ENCODE data around the gene SPTBN1. TPM values are rescaled to one million over a fixed set of nuclear protein-coding genes. Genes with fewer than 3 reads are reported as not detected.

The SPTBN1 gene
- polyA plus RNA-seq, 2 donors = 19.7 to 24.1 TPM

GRCh38 chr2:54660752-54661151, 204.6 kb downstream of the SPTBN1 start:
- Histone ChIP-seq H3K9me3 (ENCODE audit: control insufficient read depth in 2 of 2, insufficient read depth in 1 of 2, low read depth in 1 of 2, low read length in 1 of 2) (no peaks in the 10 kb centered on the region), H3K4me3 (ENCODE audit: low read depth in 1 of 2, low read length in 2 of 2) (no peak overlapping the region), H3K27ac (ENCODE audit: low read depth in 2 of 2, low read length in 1 of 2) (no peak overlapping the region), H3K36me3 (ENCODE audit: control insufficient read depth in 2 of 2, insufficient read depth in 2 of 2, low read length in 1 of 2) (peaks cover 9 to 13% of the 10 kb centered on the region in 2 donors), H3K27me3 (ENCODE audit: control insufficient read depth in 1 of 2, insufficient read depth in 2 of 2, low read length in 2 of 2) (no peaks in the 10 kb centered on the region), H3K4me1 (ENCODE audit: control insufficient read depth in 2 of 2, insufficient read depth in 2 of 2, low read length in 1 of 2) (no peaks in the 10 kb centered on the region)
- 85% methylated on average over 12 of the region's 12 CpGs for WGBS, 2 donors

- 91 to 95% methylated on average over 13 of the region's 13 CpGs for WGBS, 2 donors
- Histone ChIP-seq H3K9me3 (ENCODE audit: control insufficient read depth in 2 of 2, insufficient read depth in 1 of 2, low read depth in 1 of 2, low read length in 1 of 2) (no peaks in the 10 kb centered on the region), H3K4me1 (ENCODE audit: control insufficient read depth in 2 of 2, insufficient read depth in 2 of 2, low read length in 1 of 2) (no peaks in the 10 kb centered on the region), H3K36me3 (ENCODE audit: control insufficient read depth in 2 of 2, insufficient read depth in 2 of 2, low read length in 1 of 2) (peaks cover 3 to 18% of the 10 kb centered on the region in 2 donors), H3K27me3 (ENCODE audit: control insufficient read depth in 1 of 2, insufficient read depth in 2 of 2, low read length in 2 of 2) (no peaks in the 10 kb centered on the region), H3K4me3 (ENCODE audit: low read depth in 1 of 2, low read length in 2 of 2) (no peak overlapping the region), H3K27ac (ENCODE audit: low read depth in 2 of 2, low read length in 1 of 2) (no peak overlapping the region)
Observed at GRCh38 chr2:54663424-54664030, 207.4 kb downstream of the SPTBN1 start.

DNA sequence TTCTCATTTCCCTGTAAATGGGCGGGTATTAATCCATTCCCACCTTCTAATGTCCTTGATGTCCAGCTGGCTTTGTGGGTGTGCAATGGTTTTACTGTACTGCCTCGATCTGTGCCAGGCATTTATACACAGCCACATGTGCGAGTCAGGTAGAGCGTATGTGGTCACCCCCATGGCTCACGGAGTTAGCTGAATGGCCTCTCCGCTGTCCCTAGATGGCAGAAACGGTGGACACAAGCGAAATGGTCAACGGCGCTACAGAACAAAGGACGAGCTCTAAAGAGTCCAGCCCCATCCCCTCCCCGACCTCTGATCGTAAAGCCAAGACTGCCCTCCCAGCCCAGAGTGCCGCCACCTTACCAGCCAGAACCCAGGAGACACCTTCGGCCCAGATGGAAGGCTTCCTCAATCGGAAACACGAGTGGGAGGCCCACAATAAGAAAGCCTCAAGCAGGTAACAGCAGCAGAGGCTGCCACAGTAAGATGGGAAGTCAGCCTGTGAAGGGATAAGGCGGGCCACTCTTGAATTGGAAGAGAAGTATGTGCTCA, 208.2 kb downstream of the SPTBN1 start:
- 95% methylated on average over 18 of the region's 18 CpGs for WGBS, 2 donors
- H3K36me3 ChIP-seq (ENCODE audit: control insufficient read depth in 2 of 2, insufficient read depth in 2 of 2, low read length in 1 of 2) = peaks cover 6 to 21% of the 10 kb centered on the region in 2 donors

DNA sequence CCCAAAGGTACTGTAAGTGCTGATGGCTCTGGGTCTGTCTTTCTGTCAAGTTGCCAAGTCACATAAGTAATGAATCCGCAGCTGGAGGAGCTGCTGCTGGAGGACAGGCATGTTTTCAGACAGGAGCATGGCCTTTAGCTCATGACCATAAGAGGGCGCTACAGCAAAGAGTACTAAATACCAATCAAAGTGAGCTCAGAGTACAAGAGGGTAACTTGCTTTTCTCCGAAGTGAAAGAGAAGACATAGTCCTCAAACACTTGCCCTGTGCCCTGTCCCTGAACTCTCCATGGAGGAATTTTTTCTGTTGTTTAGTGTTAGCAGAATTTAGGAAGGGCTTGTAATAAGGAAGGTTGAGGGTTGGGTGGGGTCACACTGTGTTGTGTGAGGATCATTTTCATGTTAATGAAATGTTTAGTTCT, 209.3 kb downstream of the SPTBN1 start:
- peaks cover 2 to 21% of the 10 kb centered on the region in 2 donors for H3K36me3 ChIP-seq (ENCODE audit: control insufficient read depth in 2 of 2, insufficient read depth in 2 of 2, low read length in 1 of 2)
- no peaks in the 10 kb centered on the region for H3K9me3 ChIP-seq (ENCODE audit: control insufficient read depth in 2 of 2, insufficient read depth in 1 of 2, low read depth in 1 of 2, low read length in 1 of 2)
- peak overlapping the region; percentile 56 to 68 for H3K27ac ChIP-seq (ENCODE audit: low read depth in 2 of 2, low read length in 1 of 2)
- no peaks in the 10 kb centered on the region for H3K27me3 ChIP-seq (ENCODE audit: control insufficient read depth in 1 of 2, insufficient read depth in 2 of 2, low read length in 2 of 2)
- H3K4me3 ChIP-seq (ENCODE audit: low read depth in 1 of 2, low read length in 2 of 2) = no peak overlapping the region
- H3K4me1 ChIP-seq (ENCODE audit: control insufficient read depth in 2 of 2, insufficient read depth in 2 of 2, low read length in 1 of 2) = peaks cover 0 to 2% of the 10 kb centered on the region in 2 donors
- WGBS, 2 donors = 35 to 45% methylated on average over 3 of the region's 3 CpGs

More for the DNA sequence above, 208.2 kb downstream of the SPTBN1 start:
- H3K4me1 ChIP-seq (ENCODE audit: control insufficient read depth in 2 of 2, insufficient read depth in 2 of 2, low read length in 1 of 2) = no peaks in the 10 kb centered on the region
- no peaks in the 10 kb centered on the region for H3K9me3 ChIP-seq (ENCODE audit: control insufficient read depth in 2 of 2, insufficient read depth in 1 of 2, low read depth in 1 of 2, low read length in 1 of 2)
- no peaks in the 10 kb centered on the region for H3K27me3 ChIP-seq (ENCODE audit: control insufficient read depth in 1 of 2, insufficient read depth in 2 of 2, low read length in 2 of 2)
- no peak overlapping the region for H3K4me3 ChIP-seq (ENCODE audit: low read depth in 1 of 2, low read length in 2 of 2)
- peak overlapping the region in 1 of 2 donors; percentile 35 for H3K27ac ChIP-seq (ENCODE audit: low read depth in 2 of 2, low read length in 1 of 2)

DNA sequence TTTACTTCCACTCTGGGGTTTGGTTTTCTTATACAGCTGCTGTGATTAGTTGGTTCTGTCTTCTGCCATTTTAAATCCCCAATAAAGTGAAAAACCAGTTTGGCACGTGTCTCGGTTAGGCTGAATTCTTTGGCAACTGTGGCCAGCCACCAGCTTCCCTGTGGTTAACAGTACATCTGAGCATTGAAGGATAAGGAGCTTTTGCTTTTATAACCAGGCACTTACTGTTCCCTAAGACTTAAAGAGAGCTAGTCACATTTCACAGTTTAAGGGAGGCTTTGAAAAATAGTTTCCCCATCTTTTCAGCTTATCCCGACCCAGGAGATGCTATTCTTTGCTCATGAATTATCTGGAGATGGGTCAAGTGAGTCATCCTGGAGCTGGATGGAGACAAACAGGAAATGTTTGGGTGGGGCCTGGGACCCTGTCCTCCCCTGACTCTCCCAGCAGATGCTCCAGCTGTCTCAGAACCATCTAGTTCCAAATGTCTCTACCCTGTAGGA, 210.1 kb downstream of the SPTBN1 start:
- H3K27ac ChIP-seq (ENCODE audit: low read depth in 2 of 2, low read length in 1 of 2) = peak overlapping the region; percentile 68 to 79
- no peaks in the 10 kb centered on the region for H3K9me3 ChIP-seq (ENCODE audit: control insufficient read depth in 2 of 2, insufficient read depth in 1 of 2, low read depth in 1 of 2, low read length in 1 of 2)
- no peak overlapping the region for H3K4me3 ChIP-seq (ENCODE audit: low read depth in 1 of 2, low read length in 2 of 2)
- H3K27me3 ChIP-seq (ENCODE audit: control insufficient read depth in 1 of 2, insufficient read depth in 2 of 2, low read length in 2 of 2) = no peaks in the 10 kb centered on the region
- WGBS, 2 donors = 10 to 30% methylated on average over 3 of the region's 3 CpGs
- H3K36me3 ChIP-seq (ENCODE audit: control insufficient read depth in 2 of 2, insufficient read depth in 2 of 2, low read length in 1 of 2) = peaks cover 2 to 17% of the 10 kb centered on the region in 2 donors
- peaks cover 0 to 2% of the 10 kb centered on the region in 2 donors for H3K4me1 ChIP-seq (ENCODE audit: control insufficient read depth in 2 of 2, insufficient read depth in 2 of 2, low read length in 1 of 2)

DNA sequence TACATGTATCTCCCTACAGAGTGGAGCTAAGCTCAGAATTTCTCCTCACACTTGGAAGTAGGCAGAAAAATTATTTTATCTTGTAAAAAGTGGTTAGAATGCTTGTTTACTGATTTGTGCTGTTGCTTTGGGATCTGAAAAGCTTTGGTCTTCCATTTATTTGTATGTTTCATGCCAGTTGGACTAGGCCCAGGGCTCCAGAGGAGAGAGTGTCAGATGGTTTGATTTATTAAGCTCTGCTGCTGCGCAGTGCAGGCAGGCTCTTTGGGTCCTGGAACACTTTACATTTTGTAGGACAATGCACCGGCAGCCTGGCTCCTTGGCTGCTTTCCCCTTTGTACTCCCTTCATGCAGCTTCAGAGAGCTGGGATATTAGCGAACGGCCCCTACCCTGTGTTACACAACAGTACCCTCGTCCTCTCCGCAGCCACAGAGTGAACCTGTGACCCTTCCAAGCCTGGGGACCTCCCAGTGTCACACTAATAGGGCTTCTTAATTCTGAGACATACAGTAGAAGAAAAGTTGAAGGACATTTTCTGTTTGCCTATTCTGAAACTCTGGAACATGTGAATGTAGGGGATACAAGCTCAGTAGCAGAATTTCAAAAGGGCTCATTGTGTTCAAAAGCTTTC, 210.6 kb downstream of the SPTBN1 start:
- 19 to 28% methylated on average over 6 of the region's 6 CpGs for WGBS, 2 donors

GRCh38 chr2:54667266-54667639, 211.1 kb downstream of the SPTBN1 start:
- Histone ChIP-seq H3K4me1 (ENCODE audit: control insufficient read depth in 2 of 2, insufficient read depth in 2 of 2, low read length in 1 of 2) (peaks cover 0 to 2% of the 10 kb centered on the region in 2 donors), H3K27me3 (ENCODE audit: control insufficient read depth in 1 of 2, insufficient read depth in 2 of 2, low read length in 2 of 2) (no peaks in the 10 kb centered on the region), H3K4me3 (ENCODE audit: low read depth in 1 of 2, low read length in 2 of 2) (no peak overlapping the region), H3K9me3 (ENCODE audit: control insufficient read depth in 2 of 2, insufficient read depth in 1 of 2, low read depth in 1 of 2, low read length in 1 of 2) (no peaks in the 10 kb centered on the region), H3K36me3 (ENCODE audit: control insufficient read depth in 2 of 2, insufficient read depth in 2 of 2, low read length in 1 of 2) (peaks cover 2 to 15% of the 10 kb centered on the region in 2 donors), H3K27ac (ENCODE audit: low read depth in 2 of 2, low read length in 1 of 2) (peak overlapping the region; percentile 67 to 68)
- WGBS, 2 donors = 90 to 91% methylated on average over 4 of the region's 4 CpGs

More for the DNA sequence above, 210.6 kb downstream of the SPTBN1 start:
- peaks cover 0 to 2% of the 10 kb centered on the region in 2 donors for H3K4me1 ChIP-seq (ENCODE audit: control insufficient read depth in 2 of 2, insufficient read depth in 2 of 2, low read length in 1 of 2)
- no peak overlapping the region for H3K4me3 ChIP-seq (ENCODE audit: low read depth in 1 of 2, low read length in 2 of 2)
- no peaks in the 10 kb centered on the region for H3K9me3 ChIP-seq (ENCODE audit: control insufficient read depth in 2 of 2, insufficient read depth in 1 of 2, low read depth in 1 of 2, low read length in 1 of 2)
- H3K27me3 ChIP-seq (ENCODE audit: control insufficient read depth in 1 of 2, insufficient read depth in 2 of 2, low read length in 2 of 2) = no peaks in the 10 kb centered on the region
- peaks cover 2 to 17% of the 10 kb centered on the region in 2 donors for H3K36me3 ChIP-seq (ENCODE audit: control insufficient read depth in 2 of 2, insufficient read depth in 2 of 2, low read length in 1 of 2)
- peak overlapping the region; percentile 68 to 79 for H3K27ac ChIP-seq (ENCODE audit: low read depth in 2 of 2, low read length in 1 of 2)

- Histone ChIP-seq H3K4me1 (ENCODE audit: control insufficient read depth in 2 of 2, insufficient read depth in 2 of 2, low read length in 1 of 2) (peaks cover 0 to 2% of the 10 kb centered on the region in 2 donors), H3K36me3 (ENCODE audit: control insufficient read depth in 2 of 2, insufficient read depth in 2 of 2, low read length in 1 of 2) (peaks cover 2 to 15% of the 10 kb centered on the region in 2 donors)
Observed at GRCh38 chr2:54667726-54668650, 211.9 kb downstream of the SPTBN1 start.

GRCh38 chr2:54668711-54669110, 212.6 kb downstream of the SPTBN1 start:
- WGBS, 2 donors = 93 to 94% methylated on average over 5 of the region's 5 CpGs
- Histone ChIP-seq H3K27me3 (ENCODE audit: control insufficient read depth in 1 of 2, insufficient read depth in 2 of 2, low read length in 2 of 2) (no peaks in the 10 kb centered on the region), H3K4me1 (ENCODE audit: control insufficient read depth in 2 of 2, insufficient read depth in 2 of 2, low read length in 1 of 2) (peaks cover 3 to 5% of the 10 kb centered on the region in 2 donors), H3K27ac (ENCODE audit: low read depth in 2 of 2, low read length in 1 of 2) (no peak overlapping the region), H3K9me3 (ENCODE audit: control insufficient read depth in 2 of 2, insufficient read depth in 1 of 2, low read depth in 1 of 2, low read length in 1 of 2) (no peaks in the 10 kb centered on the region), H3K36me3 (ENCODE audit: control insufficient read depth in 2 of 2, insufficient read depth in 2 of 2, low read length in 1 of 2) (peaks cover 2 to 15% of the 10 kb centered on the region in 2 donors), H3K4me3 (ENCODE audit: low read depth in 1 of 2, low read length in 2 of 2) (no peak overlapping the region)

More at GRCh38 chr2:54667726-54668650, 211.9 kb downstream of the SPTBN1 start:
- Histone ChIP-seq H3K27me3 (ENCODE audit: control insufficient read depth in 1 of 2, insufficient read depth in 2 of 2, low read length in 2 of 2) (no peaks in the 10 kb centered on the region), H3K4me3 (ENCODE audit: low read depth in 1 of 2, low read length in 2 of 2) (no peak overlapping the region), H3K27ac (ENCODE audit: low read depth in 2 of 2, low read length in 1 of 2) (peak overlapping the region; percentile 18 to 26), H3K9me3 (ENCODE audit: control insufficient read depth in 2 of 2, insufficient read depth in 1 of 2, low read depth in 1 of 2, low read length in 1 of 2) (no peaks in the 10 kb centered on the region)
- WGBS, 2 donors = 94% methylated on average over 17 of the region's 17 CpGs

All from esophagus (tissue), 2 donors.